GM18511 (cell line): ENCODE data around the gene LAMA4.

Source experiments
- ATAC-seq: cut with Tn5 transposase; IDR thresholded peaks from one replicate; pipeline ENCODE4 v1.9.1; 2021; ENCODE audit warnings: mild to moderate bottlenecking, moderate library complexity; ENCODE audit not compliant: unreplicated experiment

LAMA4 gene

DNA sequence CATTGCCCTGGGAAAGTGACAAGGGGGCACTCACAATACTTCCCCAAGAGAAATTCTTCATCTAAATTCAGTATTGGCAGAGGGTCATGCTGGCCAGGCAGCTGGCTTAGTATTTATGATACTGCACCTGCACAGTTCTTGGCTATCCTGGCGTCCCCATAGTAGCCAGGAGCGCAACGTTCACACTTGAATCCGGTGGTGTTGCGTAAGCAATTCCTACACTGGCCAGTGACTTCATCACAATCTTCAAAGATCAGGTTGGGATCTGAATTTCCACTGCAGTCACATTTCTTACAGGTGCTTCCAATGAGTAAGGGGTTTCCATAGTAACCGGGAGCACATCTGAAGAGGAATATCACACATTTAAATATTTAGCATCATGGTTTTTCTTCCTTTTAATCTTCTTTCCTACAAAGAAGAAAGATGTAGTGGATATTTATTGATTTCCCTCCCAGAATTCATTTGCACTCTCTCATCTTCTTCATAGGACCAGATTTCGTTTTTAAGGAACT lies 62.8 kb downstream of the LAMA4 start:
- no peak for ATAC-seq

DNA sequence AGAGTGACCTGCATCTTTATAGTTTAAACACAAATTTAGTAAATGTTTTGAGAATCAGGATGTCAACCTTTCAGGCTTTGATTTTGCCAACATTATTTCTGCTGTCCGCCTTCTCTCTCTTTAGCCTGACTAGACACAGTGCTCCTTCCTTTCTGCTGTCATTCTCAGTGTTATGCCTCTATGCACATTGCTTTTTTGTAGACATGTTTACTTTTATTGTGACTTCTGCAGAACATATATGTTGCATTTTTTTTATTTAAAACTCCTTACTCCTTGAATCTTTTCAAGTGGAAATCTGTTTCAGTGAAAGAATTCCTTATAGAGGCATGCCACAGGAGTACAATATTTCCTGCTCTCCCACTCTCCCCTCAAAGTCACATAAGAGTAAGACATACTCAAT lies 64.2 kb downstream of the LAMA4 start:
- ATAC-seq, result no peak

DNA sequence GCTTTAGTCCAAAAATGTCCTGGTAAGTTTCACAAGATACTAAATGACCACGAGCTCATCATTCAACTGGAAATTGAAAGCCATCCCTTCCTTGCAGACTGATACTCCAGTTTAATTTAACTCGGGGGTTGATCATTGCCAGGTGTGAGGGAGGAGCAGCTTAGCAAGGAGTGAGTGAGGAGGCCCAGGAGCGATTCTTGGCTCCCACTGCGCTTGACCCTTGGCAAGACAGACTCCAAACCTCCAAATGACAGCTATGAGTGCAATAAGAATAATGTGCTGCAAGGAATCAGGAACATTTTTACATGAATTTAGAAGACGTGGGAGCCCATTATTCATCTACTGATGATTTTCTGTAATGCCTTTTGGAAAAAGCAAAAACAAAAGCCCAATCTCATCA lies 64.9 kb downstream of the LAMA4 start:
- ATAC-seq, result no peak

DNA sequence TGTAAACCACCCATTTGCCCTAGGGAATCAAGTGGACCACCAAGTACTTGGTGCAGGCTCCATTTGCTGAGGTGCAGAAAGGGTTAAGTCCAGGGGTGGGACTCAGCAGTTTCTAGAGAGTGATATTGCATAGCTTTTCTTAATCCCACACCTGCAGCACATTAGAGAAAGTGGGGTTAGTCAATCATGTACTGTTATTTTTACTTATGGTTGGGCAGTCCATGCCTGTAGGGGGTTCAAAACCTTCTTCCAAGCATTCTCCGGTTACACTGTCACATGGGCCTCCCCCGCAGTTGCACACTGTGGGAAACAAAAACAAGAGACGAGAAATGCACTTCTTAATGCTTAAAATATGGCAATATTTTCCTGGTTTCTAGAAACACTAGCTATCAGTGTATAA lies 65.5 kb downstream of the LAMA4 start:
- ATAC-seq, result no peak

DNA sequence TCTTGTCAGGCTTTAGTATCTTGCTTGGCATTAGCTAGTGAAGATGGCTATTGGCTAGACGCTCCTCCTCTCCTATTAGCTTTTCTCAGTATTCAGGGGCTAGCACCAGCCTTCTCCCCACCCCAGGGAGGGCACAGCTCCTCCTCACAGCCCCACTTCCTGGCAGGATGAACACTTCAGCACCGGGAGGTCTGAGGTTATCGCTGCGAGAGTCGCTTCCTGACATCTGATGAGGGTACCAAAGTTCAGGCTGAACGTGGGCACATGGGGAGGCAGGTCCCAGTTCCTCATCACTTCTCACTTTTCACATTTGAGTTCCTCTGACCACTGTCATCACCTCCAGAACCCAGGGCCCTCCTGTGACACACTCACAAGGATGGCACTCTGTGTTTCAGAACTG lies 66.6 kb downstream of the LAMA4 start:
- ATAC-seq, result no peak

DNA sequence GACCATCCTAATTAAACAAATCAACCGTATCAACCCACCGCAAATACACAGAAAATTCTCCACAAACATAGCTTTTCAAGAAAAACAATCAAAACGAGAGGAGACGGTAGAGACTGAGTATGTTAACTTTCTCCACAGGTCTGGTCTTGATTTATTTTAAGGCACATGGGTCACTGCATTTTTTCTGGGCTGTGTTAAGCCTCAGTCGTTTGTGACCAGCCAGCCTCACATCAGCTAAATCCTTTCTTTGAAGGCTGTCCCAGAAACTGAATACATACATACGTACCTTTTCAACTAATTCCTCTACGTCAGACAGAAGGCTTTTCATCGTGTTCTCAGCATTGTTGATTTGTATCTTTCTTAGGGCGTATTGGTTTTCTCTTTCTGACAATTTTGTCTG lies 69.4 kb downstream of the LAMA4 start:
- no peak for ATAC-seq

DNA sequence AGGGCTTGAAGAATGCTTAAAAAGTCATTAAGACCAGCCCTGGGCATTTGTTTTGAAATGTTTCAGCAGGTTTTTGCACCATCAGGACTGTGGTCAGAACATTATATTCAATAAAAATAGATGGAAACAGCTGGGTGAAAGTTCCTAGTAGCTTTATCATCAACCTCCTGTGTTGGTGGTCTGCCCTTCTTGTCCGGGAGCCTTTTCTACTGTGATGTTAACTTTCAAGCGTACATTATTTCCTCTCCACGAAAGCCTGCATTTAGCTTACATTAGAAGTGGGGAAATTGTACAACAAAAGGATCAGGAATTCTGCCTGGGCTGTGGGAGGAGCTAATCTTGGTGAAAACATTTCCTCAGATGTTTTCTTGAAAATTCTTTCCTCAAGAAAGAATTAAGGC lies 71.1 kb downstream of the LAMA4 start:
- ATAC-seq, result no peak

DNA sequence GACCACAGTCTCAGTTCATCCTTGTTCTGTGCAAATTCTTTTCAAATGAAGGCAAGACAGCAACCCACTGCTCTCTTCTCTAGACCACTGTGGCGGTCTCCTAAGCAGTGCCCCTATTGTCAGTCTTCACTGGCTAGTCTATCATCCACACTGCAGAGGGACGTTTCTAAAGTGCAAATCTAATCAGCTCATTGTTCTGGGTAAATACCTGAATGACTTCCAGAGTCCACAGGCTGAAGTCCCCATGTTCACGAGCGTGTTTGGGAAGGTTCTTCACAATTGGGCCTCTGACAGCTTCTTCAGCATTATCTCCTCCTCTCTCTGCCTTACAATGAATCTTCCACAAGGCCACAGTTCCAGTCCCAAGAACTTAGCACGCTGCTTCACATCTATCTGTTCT lies 73.2 kb downstream of the LAMA4 start:
- no peak for ATAC-seq

DNA sequence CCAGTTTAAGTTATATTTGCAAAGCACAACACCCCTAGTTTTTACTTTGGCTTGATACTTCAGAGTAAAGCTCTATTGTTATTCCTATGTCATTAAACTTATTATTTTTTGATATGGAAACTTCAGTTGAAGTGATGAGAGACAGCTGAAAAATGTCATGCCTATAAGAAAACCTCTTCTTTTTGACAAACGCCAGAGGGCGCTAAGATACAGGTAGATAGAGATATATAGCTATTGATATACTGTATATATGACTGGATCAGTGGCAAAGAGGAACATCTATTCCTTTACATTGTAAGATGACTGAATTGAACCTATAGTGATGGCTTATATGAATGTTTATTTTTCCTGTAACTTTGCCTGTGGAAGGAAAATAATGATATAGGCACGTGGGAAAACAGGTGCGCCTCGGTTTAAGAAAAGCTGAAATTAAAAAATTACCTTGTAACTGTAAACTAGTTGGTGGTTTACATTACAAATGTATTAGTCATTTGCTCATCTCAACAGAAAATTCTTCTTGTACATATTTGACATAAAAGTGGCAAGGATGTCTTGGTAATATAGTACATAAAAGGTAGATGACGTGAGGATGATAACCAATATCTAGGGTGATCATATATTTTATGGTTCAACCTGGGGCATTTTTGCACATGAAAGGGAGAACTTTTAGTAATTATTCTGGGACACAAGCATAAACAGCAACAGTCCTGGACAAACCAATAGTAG lies 74.1 kb downstream of the LAMA4 start:
- ATAC-seq, result peak; percentile 84

DNA sequence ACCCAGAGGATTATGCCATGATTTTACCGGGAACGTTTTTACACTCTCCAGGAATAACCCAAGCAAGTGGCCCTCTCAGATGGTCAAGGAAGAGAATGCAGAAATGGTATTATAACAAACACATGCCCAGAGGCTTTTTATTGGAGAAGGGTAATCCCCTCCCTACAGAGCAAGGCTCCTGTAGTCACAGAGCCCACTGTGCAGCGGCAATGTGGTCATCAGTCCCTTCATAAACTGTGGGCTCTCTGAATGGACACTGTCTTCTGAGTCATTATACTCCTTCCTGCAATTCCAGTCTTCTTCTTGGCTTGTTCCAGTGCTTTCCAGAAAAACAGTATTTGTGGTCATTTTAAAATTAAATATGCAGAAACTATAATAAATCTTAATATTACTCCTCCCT lies 74.7 kb downstream of the LAMA4 start:
- ATAC-seq, result no peak

DNA sequence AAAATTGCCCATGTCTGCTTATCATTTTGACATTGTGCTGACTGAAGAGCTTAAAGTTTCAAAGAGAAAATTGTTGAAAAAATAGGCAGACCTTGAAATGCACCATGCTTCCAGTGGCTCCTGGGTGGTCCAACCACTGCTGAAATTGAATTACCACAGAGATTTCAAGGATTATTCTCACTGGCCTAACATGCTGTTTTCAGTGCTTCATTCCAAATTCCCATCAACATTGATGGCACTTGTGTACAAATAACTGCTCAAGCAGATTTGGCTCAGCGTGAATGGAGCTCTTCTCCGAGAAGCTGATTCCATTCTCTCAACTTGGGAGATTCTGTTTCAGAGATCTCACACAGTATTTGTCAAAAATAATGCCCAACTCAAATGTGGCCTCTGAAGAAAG lies 75.5 kb downstream of the LAMA4 start:
- ATAC-seq, result no peak

DNA sequence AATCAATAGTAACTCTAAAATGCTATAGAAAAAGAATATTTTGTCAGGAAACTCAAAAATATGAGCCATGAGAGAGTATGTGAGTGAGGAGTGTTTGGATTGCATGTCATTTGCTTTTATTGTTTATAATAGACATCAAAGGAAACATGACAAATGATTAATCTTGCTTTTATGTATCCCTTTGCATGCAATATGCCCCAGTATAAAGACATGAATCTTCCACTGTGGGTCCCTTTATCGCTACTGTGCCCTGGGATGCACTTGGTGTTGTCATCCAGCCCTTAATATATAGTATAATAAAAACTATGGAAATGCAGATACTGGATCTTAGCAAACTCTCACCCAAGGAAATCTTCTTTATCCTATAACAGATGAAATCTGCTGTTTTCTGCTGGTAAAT lies 77.3 kb downstream of the LAMA4 start:
- ATAC-seq, result no peak

DNA sequence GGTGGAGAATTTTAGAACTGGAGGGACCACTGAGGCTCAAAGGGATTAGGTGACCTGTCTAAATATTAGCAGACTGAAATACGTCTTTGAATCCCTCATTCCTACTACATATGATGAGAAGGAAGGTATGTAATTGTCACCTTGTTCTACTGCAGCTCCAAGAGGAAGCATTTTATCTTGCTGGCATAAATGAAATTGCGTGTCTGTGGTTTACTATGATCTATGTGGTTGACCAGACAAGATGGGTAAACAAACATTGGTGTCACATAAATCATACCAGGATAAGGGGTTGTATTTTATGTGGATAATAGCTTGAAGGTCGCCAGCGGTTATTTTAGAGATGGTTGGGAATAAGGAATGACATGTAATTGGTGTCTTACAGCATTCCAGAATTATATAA lies 78.2 kb downstream of the LAMA4 start:
- ATAC-seq, result no peak

DNA sequence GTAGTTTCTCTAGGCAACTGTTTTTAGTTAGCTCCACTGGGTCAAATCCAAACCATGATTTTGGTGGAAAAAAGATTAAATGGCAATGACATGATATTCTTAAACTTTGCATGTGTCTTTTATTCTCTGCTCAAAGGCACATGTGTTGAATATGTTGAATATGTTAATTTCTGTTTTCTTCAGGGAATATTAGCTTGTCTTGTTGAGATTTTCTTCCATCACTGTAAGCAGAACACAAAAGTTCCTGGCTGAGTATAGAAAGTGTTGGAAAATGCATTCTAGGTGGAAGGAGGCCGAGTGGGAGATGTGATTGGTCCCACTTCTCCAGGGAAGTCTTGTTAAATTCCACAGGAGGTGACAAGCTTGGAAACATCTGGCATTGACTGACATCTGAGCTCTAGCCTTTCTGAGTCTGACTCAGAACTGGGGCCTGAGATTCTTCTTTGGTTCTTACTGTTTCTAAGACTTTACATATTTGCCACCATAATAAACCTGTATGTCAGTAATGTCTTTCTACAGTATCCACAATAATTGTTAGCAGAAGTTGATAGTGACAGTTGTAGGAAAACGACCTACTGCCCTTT lies 81.1 kb downstream of the LAMA4 start:
- no peak for ATAC-seq

DNA sequence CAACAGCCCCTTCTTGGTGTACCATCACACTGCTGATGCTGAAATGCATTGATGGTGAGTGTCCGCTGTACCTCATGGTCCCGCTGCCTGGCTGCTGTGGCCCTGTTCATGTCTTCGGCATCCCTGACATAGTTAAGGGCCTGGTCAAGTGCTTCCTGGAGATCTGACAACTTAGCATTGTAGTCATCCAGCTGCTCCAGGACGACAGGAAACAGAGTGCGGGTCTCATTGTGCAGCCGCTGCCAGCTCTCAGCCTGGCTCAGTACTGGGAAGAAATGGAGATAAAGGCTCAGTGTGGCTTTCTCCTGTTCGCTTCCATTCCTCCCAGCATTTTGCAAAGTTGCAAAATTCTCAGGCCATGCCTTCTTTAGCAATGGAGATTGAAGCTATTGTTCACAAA lies 81.8 kb downstream of the LAMA4 start:
- ATAC-seq, result no peak

DNA sequence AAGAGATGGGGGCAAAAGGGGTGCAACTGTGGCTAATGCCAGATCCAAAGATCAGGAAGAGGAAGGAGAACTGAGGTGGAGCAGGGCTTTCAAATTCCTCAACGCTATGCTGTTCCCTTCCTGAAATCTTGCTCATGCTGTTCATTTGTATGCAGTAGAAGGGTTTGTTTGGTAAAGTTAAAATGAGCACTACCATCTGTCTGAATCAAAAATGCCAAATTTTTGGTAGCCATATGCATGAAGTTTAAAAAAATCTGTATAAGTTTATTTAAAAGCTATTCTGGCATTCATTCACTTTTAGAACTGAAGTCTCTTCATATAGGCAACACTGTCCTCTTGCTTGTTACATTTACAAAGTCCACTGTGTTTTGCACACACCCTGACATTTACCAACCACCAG lies 84.8 kb downstream of the LAMA4 start:
- no peak for ATAC-seq

DNA sequence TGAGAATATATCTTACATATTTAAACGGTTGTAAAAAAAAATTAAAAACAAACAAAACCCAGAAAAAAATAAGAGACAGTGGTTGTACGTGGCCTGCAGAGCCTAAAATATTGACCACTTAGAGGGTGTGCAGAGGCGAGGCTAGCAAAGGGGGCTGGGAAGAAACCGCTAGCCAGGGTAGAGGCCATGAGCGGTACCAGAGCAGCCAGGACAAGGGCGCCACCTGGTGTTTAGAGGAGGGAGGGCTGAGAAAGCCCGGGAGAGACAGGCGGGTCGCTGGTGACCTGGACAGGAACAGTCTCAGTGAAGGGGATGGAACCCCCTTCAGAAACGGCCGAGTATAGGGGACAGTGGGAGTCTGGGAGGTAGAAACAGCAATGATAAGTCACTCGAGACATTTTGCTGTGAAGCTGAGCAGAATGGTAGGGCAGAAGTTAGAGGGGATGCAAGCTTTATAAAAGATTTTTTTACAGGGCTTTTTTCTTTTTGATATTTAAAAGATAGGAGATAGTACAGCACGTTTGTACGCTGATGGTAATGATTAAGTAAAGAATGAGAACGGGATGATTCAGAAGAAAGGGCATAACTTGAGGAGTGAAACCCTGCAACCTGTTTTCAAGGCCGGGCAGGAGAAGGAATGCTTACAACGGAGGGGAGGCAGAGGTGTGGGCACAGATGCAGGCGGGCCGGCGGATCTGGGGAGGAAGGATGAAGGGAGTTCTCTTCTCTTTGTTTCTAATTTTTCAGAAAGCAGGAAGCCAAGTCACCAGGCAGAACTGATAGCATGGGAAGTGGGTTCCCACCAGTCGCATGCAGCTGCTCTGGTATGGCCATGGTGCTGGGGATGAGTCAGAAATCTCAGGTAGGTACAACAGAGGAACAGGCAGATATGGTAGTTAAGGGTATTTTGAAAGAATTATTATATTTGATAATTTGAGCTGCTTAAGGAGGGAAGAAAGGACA lies 90.8 kb downstream of the LAMA4 start:
- ATAC-seq, result peak; percentile 98

DNA sequence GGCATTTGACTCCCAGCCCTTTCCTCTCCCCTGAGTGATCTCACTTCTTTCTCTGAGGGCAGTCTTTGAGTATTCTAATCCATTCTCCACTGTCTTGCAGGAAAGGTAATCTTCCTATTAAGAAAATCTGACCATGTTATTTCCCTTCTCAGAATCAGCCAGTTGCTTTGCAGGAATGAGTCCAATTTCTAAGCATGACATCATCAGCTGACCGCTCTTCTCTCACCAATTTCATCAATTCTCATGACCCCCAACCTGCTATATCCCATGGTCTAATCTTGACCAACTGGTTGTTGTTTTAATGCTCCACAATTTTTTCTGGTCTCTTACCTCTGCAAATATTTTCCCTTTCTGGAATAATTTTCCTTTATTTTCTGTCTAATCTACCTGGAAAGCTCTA lies 93.6 kb downstream of the LAMA4 start:
- no peak for ATAC-seq

DNA sequence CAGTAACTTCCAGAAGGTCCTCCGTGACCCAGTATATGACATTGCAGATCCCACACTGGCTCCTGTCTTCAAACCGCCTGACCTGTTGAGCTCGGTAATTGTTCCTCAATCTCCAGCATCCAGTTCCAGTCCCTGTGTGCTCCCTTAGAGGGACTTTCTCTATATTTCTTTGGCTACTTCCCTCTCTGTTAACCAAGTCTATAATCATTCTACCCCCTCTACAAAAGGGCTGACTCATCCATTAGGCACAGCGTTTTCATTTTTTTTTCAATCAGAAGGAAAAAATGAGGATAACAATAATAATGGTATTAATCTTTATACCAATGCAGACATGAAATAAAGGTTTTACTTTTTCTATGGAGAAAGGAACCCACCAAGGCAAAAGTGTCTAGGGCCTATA lies 97.7 kb downstream of the LAMA4 start:
- ATAC-seq, result no peak

DNA sequence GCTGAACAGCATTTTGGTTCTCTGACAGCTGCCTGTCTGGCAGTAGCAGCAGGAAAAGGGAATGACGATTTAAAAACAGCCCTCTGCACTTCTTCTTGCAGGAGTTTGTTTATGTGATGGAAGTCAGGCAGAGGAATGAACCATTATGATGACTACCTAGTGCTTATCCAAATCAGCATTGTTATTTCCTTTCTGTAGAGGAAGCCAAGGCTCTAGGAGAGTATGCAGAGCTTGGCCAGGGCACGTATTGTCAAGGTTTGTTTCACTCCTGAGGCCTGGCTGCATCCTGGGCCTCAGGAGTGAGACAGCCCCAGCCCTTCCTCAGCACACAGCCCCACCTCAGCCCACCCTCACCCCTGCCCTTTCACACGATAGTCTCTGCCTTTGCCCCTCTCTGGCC lies 98.5 kb downstream of the LAMA4 start:
- no peak for ATAC-seq

DNA sequence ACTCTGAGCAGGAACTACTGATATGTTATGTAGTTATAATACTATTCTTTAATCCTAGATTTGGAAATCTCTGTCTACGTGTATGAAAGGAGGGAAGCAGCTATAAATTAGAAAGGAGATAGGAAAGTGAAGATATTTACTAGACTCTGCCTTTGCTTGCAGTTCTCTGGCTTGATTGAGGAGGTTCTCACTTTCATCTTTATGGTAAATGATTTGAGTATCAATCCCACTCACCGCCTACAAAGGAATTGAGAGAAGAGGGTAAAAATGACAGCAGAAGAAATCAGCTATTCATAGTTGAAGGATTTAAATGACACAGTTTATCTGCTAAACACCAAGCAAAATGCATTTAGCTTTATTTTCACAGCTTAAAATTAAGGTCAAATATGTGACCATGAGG lies 99.7 kb downstream of the LAMA4 start:
- no peak for ATAC-seq
